Heart left ventricle (tissue), 16 donors: Measurements from ENCODE around the gene HLCS. TPM values are rescaled to one million over a fixed set of nuclear protein-coding genes. Genes with fewer than 3 reads are reported as not detected.
"Not testable (repeated sequence)": the region's sequence is repeated elsewhere in the genome, so short reads cannot be mapped to it uniquely, and the experiment has no call there.

Experiments
- ATAC-seq, 4 donors: fragments of 200-7000 bp; cut with Tn5 transposase; one replicate each; pipeline ENCODE4 v1.9.1; 2020 to 2022; ENCODE audit warnings: moderate library complexity in 4 of 4, mild to moderate bottlenecking in 3 of 4, moderate number of reproducible peaks in 1 of 4
- DNase-seq, 5 donors: peaks; one replicate each; pipeline ENCODE4 v3.0.0-alpha.2; 2020
- H3K27ac ChIP-seq, 12 donors: fragments of 200-600 bp; sonication (generic) in 4 of 12; one replicate each; pipeline versions ENCODE4 v1.5.0 to v1.8.0; 2016 to 2022; ENCODE audit warnings: mild to moderate bottlenecking in 2 of 12
- H3K27me3 ChIP-seq, 9 donors: fragments of 200-600 bp; sonication (generic) in 2 of 9; one replicate each; pipeline versions ENCODE4 v1.5.1 to v1.8.0; 2016 to 2022; ENCODE audit warnings: mild to moderate bottlenecking in 3 of 9
- H3K36me3 ChIP-seq, 9 donors: fragments of 200-600 bp; sonication (generic) in 2 of 9; one replicate each; pipeline versions ENCODE4 v1.5.0 to v1.8.0; 2018 to 2022; ENCODE audit warnings: mild to moderate bottlenecking in 2 of 9
- H3K4me1 ChIP-seq, 12 donors: fragments of 200-600 bp; sonication (generic) in 4 of 12; one replicate each; pipeline versions ENCODE4 v1.5.0 to v1.8.0; 2016 to 2022; ENCODE audit warnings: mild to moderate bottlenecking in 3 of 12
- H3K4me3 ChIP-seq, 12 donors: fragments of 200-600 bp; sonication (generic) in 4 of 12; one replicate each; pipeline versions ENCODE4 v1.5.0 to v1.8.0; 2017 to 2022; ENCODE audit warnings: mild to moderate bottlenecking in 9 of 12, moderate library complexity in 4 of 12
- H3K9me3 ChIP-seq, 12 donors: fragments of 200-600 bp; sonication (generic) in 4 of 12; one replicate each; pipeline versions ENCODE4 v1.5.0 to v1.8.0; 2016 to 2022; ENCODE audit warnings: mild to moderate bottlenecking in 1 of 12
- CTCF ChIP-seq, 12 donors: fragments of 200-600 bp; sonication (generic) in 4 of 12; IDR thresholded peaks; one replicate each; pipeline versions ENCODE4 v1.5.0 to v1.8.0; 2018 to 2022; ENCODE audit warnings: antibody characterized with exemption in 12 of 12, mild to moderate bottlenecking in 5 of 12
- POLR2A ChIP-seq, 2 donors: fragments of 450-650 bp; IDR thresholded peaks; one replicate each; pipeline ENCODE4 v1.6.1; 2017; ENCODE audit warnings: antibody characterized with exemption in 2 of 2, mild to moderate bottlenecking in 2 of 2, moderate library complexity in 2 of 2
- WGBS, 4 donors: extraction: QIAGEN DNeasy Blood & Tissue Kit in 2 of 4; methylation state at CpG; one replicate each; pipeline versions ENCODE4 v1.1.5 to v1.1.7; 2013 to 2018; 5-methylcytosine and 5-hydroxymethylcytosine counted together
- intact Hi-C, 10 donors: fragments of 100-400 bp; cut with DNase I; formaldehyde crosslinking; loops; one replicate each; pipeline versions ENCODE4 v1.11.1 to v1.14.2; 2022
- polyA plus RNA-seq, 2 donors: library from polyadenylated mRNA; stranded (reverse); fragments of 200-250 nt; gene quantifications; one replicate each; pipeline ENCODE4 v1.2.3, GENCODE V29; 2013
- total RNA-seq, 9 donors: library from RNA; depleted of rRNA in 2 of 9; stranded (reverse); fragments of >200 nt in 2 of 9; fragmentation: NEBNext Ultra II Directional in 3 of 9; extraction: Animal tissue kit (Norgen Biotek cat#: 25700) in 3 of 9; gene quantifications; one replicate each; pipeline versions ENCODE4 v1.1.0 to v1.2.4, GENCODE V29; 2016 to 2023
- donor health status: ischemic (EF 13 %, LVEDD 7.1; RV severe dilation, severe dysfunction).
- donor health status: healthy with polysubstance abuse.
- donor health status: DM: no; HTN: yes; CAD: no.
- donor health status: DM: no; HTN: no; CAD: no.
- donor health status: ischemic (EF 25% LVEDD 6.9; RV normal size, moderate dysfunction).
- donor health status: ischemic (EF 25% LVEDD 5.7; RV mildly dilated, moderate dysfunction).
- donor health status: healthy.
- donor health status: DM: yes; HTN: yes; CAD: no.
- donor health status: ischemic (EF 35%, LVEDD 5.7; RV mildly dilated, moderate dysfunction).
- donor health status: nonischemic (EF 11% LVEDD 7.7; RV severe dilation, severe dysfunction).
- donor health status: DM: yes; HTN: yes; CAD: no.
- donor health status: PGD.
- donor health status: ischemic (EF 29% LVEDD 5.4; RV normal size, mild dysfunction).
- donor health status: nonischemic (EF 23%, LVEDD 6.1; RV moderate dilation, normal function).

The HLCS gene
- total and polyA plus RNA-seq, 11 donors, result 1.8 to 15.2 (median 6.2) TPM

DNA sequence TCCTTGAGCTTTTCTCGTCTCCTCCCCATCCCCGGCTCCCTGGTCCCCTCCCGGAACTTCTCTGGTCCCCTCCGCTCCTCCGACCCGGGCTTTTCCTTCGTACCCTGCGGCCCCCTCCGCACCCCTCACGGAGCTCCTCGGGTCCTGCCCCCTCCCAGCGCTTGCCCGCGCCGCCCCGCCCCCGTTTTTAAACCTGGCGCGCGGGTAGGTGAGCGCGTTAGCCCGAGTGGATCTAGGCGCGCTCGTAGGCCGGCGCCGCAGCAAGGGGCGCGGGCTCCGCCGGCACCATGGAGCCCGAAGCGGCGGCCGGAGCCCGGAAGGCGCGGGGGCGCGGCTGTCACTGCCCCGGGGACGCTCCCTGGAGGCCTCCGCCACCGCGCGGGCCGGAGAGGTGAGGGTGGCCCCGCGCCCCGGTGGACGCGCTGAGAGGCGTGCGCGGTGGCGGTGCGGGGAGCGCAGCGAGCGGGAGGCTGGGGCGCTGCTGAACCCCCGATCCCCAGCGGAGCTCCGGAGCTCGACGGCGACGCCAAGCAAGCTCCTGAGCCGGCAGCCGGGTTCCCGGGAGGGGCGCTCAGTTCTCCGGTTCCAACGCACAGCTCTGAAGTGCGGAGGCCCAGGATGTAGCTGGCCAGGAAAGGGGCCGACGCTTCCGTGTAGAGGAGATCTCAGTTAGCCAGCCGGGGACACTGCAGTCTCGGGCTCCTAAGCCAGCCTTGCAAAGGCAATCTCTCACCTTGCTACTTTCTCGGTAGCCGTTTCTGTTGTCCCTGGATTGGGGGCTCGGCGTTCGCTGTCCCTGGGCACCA, 40.2 kb upstream of the HLCS start, which contains the start of gene RIPPLY3:
Gene RIPPLY3 (plus strand): TSS at position 217 of the 806 bp plus-strand sequence. CDS start 71 bp downstream, at position 288.
- H3K4me3 ChIP-seq, result peak within 1 kb of the TSS; percentile 17 to 55 (median 49)
- no peaks in the 10 kb centered on the region for H3K9me3 ChIP-seq
- no peak for DNase-seq
- WGBS, 4 donors, result 1 to 5% (median 3%) methylated on average over 35 to 87 of the region's 87 CpGs
- H3K27me3 ChIP-seq, result peaks cover 14 to 62% (median 44%) of the 10 kb centered on the region in 9 donors
- peaks cover 0 to 19% (median 10%) of the 10 kb centered on the region in 12 donors for H3K4me1 ChIP-seq
- peak in 1 of 4 donors; percentile 22 for ATAC-seq
- TF ChIP-seq CTCF (IDR thresholded peaks at IDR 0.05), result no peak
- TF ChIP-seq POLR2A (IDR thresholded peaks at IDR 0.05), result no peak
- H3K36me3 ChIP-seq, result no peaks in the 10 kb centered on the region
- H3K27ac ChIP-seq, result no peak within 1 kb of the TSS
- intact Hi-C loops, result loop anchor here in 1 of 10 donors (5.0 kb wide), 1 partner anchor 69 kb away; no protein-coding TSS in a partner anchor

- no peak for DNase-seq
- peaks cover 0 to 19% (median 10%) of the 10 kb centered on the region in 12 donors for H3K4me1 ChIP-seq
- no peaks in the 10 kb centered on the region for H3K9me3 ChIP-seq
- no peak for ATAC-seq
- H3K27me3 ChIP-seq, result peaks cover 14 to 57% (median 41%) of the 10 kb centered on the region in 9 donors
- H3K4me3 ChIP-seq, result peak overlapping the region; percentile 17 to 55 (median 49)
- TF ChIP-seq CTCF (IDR thresholded peaks at IDR 0.05), result no peak
- no peak for TF ChIP-seq POLR2A (IDR thresholded peaks at IDR 0.05)
- 14 to 23% (median 21%) methylated on average over 42 to 76 of the region's 76 CpGs for WGBS, 4 donors
- intact Hi-C loops, result loop anchor here in 1 of 10 donors (5.0 kb wide), 1 partner anchor 69 kb away; no protein-coding TSS in a partner anchor
- H3K36me3 ChIP-seq, result no peaks in the 10 kb centered on the region
- H3K27ac ChIP-seq, result no peak overlapping the region
Measured at GRCh38 chr21:37005548-37006485, 39.3 kb upstream of the HLCS start.

GRCh38 chr21:37003917-37004316, 37.4 kb upstream of the HLCS start:
- Histone ChIP-seq H3K27me3 (peaks cover 14 to 38% (median 33%) of the 10 kb centered on the region in 9 donors), H3K4me1 (peaks cover 0 to 15% (median 8%) of the 10 kb centered on the region in 12 donors)
- intact Hi-C loops, H3K27ac ChIP-seq, DNase-seq, H3K9me3 ChIP-seq, H3K4me3 ChIP-seq, ATAC-seq, H3K36me3 ChIP-seq: not testable (repeated sequence)
- 62 to 95% (median 85%) methylated on average over 3 of the region's 3 CpGs for WGBS, 4 donors

- DNase-seq, H3K4me3 ChIP-seq, ATAC-seq, H3K36me3 ChIP-seq, H3K27ac ChIP-seq, intact Hi-C loops, H3K9me3 ChIP-seq: not testable (repeated sequence)
- H3K4me1 ChIP-seq, result peaks cover 0 to 15% (median 8%) of the 10 kb centered on the region in 12 donors
- H3K27me3 ChIP-seq, result peaks cover 7 to 27% (median 23%) of the 10 kb centered on the region in 9 donors
- 84 to 92% (median 88%) methylated on average over 12 of the region's 12 CpGs for WGBS, 4 donors
Measured at GRCh38 chr21:37002851-37003250, 36.4 kb upstream of the HLCS start.
